Stimulated activated CD4-positive, alpha-beta T cell treated with anti-CD3 and anti-CD28 coated beads, TNF-alpha, amount 100 ng/mL, for 4 hours (primary cell): ENCODE data around the gene CACNA1D.

ENCODE experiments used
- DNase-seq, 3 experiments: peaks; one replicate each; pipeline ENCODE4 v3.0.0-alpha.2; 2020; ENCODE audit warnings: low read depth in 3 of 3

Gene CACNA1D

GRCh38 chr3:53805463-53806159, 311.2 kb downstream of the CACNA1D start:
- no peak for DNase-seq

GRCh38 chr3:53806182-53807116, 312.0 kb downstream of the CACNA1D start:
- no peak for DNase-seq

- DNase-seq = no peak
Observed at GRCh38 chr3:53807117-53807810, 312.9 kb downstream of the CACNA1D start.

- no peak for DNase-seq
Observed at GRCh38 chr3:53808496-53808895, 314.1 kb downstream of the CACNA1D start.

- DNase-seq = no peak
Observed at GRCh38 chr3:53809267-53809666, 314.9 kb downstream of the CACNA1D start.

GRCh38 chr3:53809764-53810400, 315.5 kb downstream of the CACNA1D start:
- DNase-seq = no peak

GRCh38 chr3:53811143-53811927, 316.9 kb downstream of the CACNA1D start:
- no peak for DNase-seq

GRCh38 chr3:53812434-53812833, 318.0 kb downstream of the CACNA1D start:
- no peak for DNase-seq

- DNase-seq = no peak
Observed at GRCh38 chr3:53813229-53813628, 318.8 kb downstream of the CACNA1D start.

GRCh38 chr3:53813876-53814275, 319.5 kb downstream of the CACNA1D start:
- no peak for DNase-seq

GRCh38 chr3:53815067-53815466, 320.7 kb downstream of the CACNA1D start:
- no peak for DNase-seq

- no peak for DNase-seq
Observed at GRCh38 chr3:53815651-53816050, 321.2 kb downstream of the CACNA1D start.

- no peak for DNase-seq
Observed at GRCh38 chr3:53816425-53816824, 322.0 kb downstream of the CACNA1D start.

GRCh38 chr3:53817211-53817610, 322.8 kb downstream of the CACNA1D start:
- no peak for DNase-seq

GRCh38 chr3:53817809-53818208, 323.4 kb downstream of the CACNA1D start:
- DNase-seq = no peak

GRCh38 chr3:53818221-53819162, 324.1 kb downstream of the CACNA1D start:
- no peak for DNase-seq

- DNase-seq = no peak
Observed at GRCh38 chr3:53819163-53819868, 324.9 kb downstream of the CACNA1D start.

- no peak for DNase-seq
Observed at GRCh38 chr3:53820084-53820483, 325.7 kb downstream of the CACNA1D start.
